ENCODE results near the gene SOHLH1.
"Not testable (repeated sequence)": the region's sequence is repeated elsewhere in the genome, so short reads cannot be mapped to it uniquely, and the experiment has no call there.

The SOHLH1 gene

GRCh38 chr9:135676891-135677290 is 22.4 kb downstream of the SOHLH1 start:
- no peak for DNase-seq

GRCh38 chr9:135674977-135675376 is 24.3 kb downstream of the SOHLH1 start:
- DNase-seq: no peak

GRCh38 chr9:135673941-135674340 is 25.3 kb downstream of the SOHLH1 start:
- no peak for DNase-seq

GRCh38 chr9:135672786-135673185 is 26.5 kb downstream of the SOHLH1 start:
- DNase-seq: not testable (repeated sequence)

- no peak for DNase-seq
These were observed 27.7 kb downstream of the SOHLH1 start for GRCh38 chr9:135671591-135672041.

- DNase-seq: no peak
These were observed 28.3 kb downstream of the SOHLH1 start for GRCh38 chr9:135670721-135671590.

GRCh38 chr9:135669616-135670285 is 29.5 kb downstream of the SOHLH1 start:
- DNase-seq: no peak

- DNase-seq: not testable (repeated sequence)
These were observed 30.3 kb downstream of the SOHLH1 start for GRCh38 chr9:135669018-135669417.

- no peak for DNase-seq
These were observed 31.7 kb downstream of the SOHLH1 start for GRCh38 chr9:135667463-135668001.

GRCh38 chr9:135666534-135667462 is 32.5 kb downstream of the SOHLH1 start:
- no peak for DNase-seq

GRCh38 chr9:135665795-135666189 is 33.5 kb downstream of the SOHLH1 start:
- DNase-seq: no peak

- no peak for DNase-seq
These were observed 34.2 kb downstream of the SOHLH1 start for GRCh38 chr9:135664801-135665794.

GRCh38 chr9:135664266-135664665 is 35.0 kb downstream of the SOHLH1 start:
- DNase-seq: no peak

- DNase-seq: no peak
These were observed 35.4 kb downstream of the SOHLH1 start for GRCh38 chr9:135663857-135664256.

GRCh38 chr9:135663451-135663770 is 35.9 kb downstream of the SOHLH1 start:
- no peak for DNase-seq

GRCh38 chr9:135662758-135663450 is 36.4 kb downstream of the SOHLH1 start, which contains the start of gene LCN9:
TSS of gene LCN9 (plus strand) at chr9:135663309. CDS start at chr9:135663322, 13 bp downstream.
- DNase-seq: no peak

- no peak for DNase-seq
These were observed 37.3 kb downstream of the SOHLH1 start for GRCh38 chr9:135661816-135662560.

GRCh38 chr9:135660407-135660806 is 38.9 kb downstream of the SOHLH1 start:
- no peak for DNase-seq

GRCh38 chr9:135659252-135659651 is 40.0 kb downstream of the SOHLH1 start:
- no peak for DNase-seq

- no peak for DNase-seq
These were observed 41.9 kb downstream of the SOHLH1 start for GRCh38 chr9:135657416-135657815.

All from NCI-H446 treated with DMSO at 0.1 percent for 48 hours (cell line).